C4-2B (cell line): Measurements from ENCODE around the gene TMEM178B.

Experiments used
- ZFX ChIP-seq: fragments of 450-650 bp; IDR thresholded peaks from 2 replicates; pipeline ENCODE4 v1.6.1; 2017
- TF ChIP-seq, protein P1 (sequence below): fragments of 450-650 bp; conservative IDR thresholded peaks from 2 replicates; pipeline ENCODE4 v1.5.1; 2017; ENCODE audit warnings: mild to moderate bottlenecking

GRCh38 chr7:141185369-141185967 is 111.6 kb downstream of the TMEM178B start:
- TF ChIP-seq, protein P1, sequence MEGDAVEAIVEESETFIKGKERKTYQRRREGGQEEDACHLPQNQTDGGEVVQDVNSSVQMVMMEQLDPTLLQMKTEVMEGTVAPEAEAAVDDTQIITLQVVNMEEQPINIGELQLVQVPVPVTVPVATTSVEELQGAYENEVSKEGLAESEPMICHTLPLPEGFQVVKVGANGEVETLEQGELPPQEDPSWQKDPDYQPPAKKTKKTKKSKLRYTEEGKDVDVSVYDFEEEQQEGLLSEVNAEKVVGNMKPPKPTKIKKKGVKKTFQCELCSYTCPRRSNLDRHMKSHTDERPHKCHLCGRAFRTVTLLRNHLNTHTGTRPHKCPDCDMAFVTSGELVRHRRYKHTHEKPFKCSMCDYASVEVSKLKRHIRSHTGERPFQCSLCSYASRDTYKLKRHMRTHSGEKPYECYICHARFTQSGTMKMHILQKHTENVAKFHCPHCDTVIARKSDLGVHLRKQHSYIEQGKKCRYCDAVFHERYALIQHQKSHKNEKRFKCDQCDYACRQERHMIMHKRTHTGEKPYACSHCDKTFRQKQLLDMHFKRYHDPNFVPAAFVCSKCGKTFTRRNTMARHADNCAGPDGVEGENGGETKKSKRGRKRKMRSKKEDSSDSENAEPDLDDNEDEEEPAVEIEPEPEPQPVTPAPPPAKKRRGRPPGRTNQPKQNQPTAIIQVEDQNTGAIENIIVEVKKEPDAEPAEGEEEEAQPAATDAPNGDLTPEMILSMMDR, result no peak
- TF ChIP-seq ZFX, result no peak
